ENCODE data around the gene HOXB6.

DNA sequence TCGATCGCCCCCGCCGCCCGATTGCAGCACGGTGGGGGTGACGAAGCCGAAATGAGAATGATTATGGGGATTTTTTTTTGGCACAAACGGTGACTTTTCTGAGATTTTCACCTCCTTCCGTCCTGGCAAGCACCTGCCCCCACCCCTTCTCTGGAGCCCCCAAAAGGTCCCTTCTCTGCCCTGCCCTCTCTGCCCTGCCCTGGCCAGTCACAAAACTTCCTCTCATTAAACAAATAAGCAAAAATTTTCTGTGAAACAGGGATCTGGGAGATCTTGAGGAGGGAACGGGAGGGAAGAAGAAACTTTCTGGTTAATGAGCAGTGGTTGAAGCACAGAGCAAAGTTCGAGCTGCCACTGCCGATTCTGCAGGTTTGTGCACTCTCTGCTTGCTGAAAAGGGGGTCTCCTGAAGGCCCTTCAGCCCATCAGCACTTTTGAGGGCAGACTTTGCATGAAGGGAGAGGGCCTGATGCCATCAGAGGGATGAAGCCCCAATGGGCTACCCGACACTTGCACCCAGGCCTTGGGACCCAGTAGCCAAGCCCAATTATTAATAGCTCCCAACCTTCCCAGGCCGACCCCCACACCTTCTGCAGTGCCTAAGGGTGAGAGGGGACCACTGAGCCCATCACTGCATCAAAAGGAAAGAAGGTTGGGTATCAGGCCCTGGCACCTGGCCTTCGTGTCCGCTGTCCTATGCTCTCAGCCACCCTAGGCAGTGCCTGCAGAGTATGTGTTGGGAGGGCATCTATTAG is 11.4 kb upstream of the HOXB6 start:
- TF ChIP-seq, protein P1, sequence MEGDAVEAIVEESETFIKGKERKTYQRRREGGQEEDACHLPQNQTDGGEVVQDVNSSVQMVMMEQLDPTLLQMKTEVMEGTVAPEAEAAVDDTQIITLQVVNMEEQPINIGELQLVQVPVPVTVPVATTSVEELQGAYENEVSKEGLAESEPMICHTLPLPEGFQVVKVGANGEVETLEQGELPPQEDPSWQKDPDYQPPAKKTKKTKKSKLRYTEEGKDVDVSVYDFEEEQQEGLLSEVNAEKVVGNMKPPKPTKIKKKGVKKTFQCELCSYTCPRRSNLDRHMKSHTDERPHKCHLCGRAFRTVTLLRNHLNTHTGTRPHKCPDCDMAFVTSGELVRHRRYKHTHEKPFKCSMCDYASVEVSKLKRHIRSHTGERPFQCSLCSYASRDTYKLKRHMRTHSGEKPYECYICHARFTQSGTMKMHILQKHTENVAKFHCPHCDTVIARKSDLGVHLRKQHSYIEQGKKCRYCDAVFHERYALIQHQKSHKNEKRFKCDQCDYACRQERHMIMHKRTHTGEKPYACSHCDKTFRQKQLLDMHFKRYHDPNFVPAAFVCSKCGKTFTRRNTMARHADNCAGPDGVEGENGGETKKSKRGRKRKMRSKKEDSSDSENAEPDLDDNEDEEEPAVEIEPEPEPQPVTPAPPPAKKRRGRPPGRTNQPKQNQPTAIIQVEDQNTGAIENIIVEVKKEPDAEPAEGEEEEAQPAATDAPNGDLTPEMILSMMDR (IDR thresholded peaks at IDR 0.05), result no peak
- no peak for TF ChIP-seq POLR2A (IDR thresholded peaks at IDR 0.05)

All from adrenal gland (tissue), 5 donors.